ENCODE results near the gene TNIK.

TNIK gene

DNA sequence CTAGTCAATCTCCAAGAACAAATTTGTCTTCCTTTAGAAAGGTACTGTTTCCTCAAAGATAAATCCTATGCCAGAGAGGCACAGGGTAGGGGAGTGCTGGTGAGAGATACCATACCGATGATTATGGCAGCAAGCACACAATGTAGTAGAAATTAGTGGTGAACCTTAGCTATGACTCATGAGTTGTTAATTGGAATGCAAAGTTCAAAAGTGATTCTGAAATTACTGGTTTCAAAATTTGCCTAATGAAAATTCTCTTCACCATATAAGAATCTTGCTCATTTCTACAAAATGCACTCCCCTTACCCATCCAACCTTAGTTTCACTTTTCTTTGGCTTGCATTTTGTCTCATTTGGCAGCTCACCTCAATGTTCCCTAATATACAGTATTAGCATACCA is 294.2 kb downstream of the TNIK start:
- no peak for DNase-seq (ENCODE audit: low read depth in 2 of 2)

DNA sequence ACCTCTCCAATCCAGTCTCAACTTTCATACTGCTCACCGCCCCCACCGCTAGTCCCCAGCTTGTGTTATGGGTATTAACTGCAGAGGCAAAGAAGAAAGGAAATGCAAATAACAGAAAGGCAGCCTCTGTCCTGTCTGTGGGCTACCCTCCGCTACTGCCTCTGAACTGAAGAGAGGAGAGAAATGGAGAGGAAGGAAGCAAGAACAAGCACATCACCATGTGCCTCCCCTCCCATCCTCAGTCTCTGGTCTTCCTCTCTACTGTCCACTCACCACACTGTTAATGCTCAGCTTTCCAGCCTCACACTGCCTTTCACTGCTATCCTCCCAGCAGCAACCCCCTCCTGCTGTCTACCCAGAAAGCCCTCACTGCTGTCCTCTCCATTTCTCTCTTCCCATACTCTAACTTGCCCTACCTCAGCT is 294.7 kb downstream of the TNIK start:
- no peak for DNase-seq (ENCODE audit: low read depth in 2 of 2)

DNA sequence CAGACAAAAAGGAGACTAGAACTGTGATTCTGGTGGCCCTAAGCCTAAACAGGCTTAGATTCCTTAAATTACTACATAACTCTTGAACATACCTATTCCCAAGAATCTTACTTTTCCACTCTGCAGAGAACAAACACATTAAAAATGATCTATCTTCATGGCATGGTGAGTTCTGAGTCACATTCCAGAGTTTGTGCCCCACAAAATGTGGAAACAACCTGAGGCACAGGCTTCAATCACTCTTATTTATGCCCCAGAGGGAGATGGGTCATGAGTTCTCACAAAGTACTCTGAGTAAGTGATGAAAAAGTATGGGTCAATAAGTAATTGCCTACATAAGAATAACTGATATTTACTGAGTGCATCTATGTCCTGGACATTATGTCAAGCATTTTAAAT is 296.1 kb downstream of the TNIK start:
- no peak for DNase-seq (ENCODE audit: low read depth in 2 of 2)

DNA sequence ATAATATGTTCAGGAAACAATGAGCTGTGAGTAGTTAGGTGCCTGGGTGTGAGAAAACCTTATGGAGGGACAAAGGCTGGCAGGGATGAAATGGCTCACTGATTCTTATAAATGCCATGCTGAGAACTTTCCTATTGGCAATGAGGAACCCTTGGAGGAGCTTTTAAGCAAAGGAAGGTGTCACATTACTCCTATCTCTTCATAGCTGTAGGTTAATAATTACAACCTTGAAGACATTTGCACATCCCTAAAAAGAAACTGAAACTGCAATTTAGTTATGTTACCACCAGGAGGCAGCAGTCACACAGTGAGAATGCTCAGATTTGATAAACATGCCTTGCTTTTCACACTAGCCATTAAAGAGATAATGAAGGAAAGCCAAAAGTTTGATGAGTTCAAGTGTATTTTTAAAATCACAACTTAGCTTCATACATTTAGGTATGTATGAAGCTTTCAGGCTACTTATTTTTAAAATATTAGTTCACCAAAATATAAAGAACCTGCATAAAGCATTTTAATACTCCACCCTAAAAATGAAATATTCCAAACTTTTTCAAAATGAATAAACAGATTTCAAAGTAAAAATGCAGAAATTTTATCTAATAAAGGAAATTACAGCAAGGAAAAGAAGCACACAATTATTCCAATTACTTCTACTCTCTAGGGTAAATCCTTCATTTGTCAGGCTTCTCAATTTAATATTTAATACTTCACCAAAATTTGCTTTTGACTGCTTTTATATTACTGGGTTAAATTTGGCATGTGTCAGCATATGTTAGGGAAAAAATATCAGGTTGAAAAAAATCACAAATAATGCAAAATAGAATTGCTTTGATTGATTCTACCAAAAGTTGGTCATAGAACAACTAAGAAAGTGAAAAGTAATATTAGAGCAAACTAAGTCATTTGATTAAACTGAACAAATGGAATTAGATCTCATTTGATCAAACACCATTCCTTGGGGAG is 296.8 kb downstream of the TNIK start:
- DNase-seq (ENCODE audit: low read depth in 2 of 2): no peak

DNA sequence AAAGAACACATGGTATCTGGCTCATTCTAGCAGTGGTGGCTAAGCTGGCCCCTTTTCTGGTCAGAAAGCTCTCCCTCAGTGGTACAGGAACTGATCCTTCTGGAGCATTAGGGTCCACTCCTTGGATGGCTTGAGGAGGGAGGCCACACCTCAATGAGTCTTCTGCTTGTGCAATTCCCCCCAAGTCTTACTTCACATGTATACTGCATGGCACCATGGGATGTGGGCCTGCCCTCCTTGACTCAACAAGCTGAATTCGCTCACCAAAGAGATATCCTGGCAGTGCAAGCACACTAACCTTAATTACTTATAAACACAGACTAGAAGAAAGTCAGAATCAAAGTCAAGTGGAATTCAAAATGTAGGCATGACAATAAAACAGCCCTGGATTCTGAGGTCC is 299.9 kb downstream of the TNIK start:
- DNase-seq (ENCODE audit: low read depth in 2 of 2): no peak

DNA sequence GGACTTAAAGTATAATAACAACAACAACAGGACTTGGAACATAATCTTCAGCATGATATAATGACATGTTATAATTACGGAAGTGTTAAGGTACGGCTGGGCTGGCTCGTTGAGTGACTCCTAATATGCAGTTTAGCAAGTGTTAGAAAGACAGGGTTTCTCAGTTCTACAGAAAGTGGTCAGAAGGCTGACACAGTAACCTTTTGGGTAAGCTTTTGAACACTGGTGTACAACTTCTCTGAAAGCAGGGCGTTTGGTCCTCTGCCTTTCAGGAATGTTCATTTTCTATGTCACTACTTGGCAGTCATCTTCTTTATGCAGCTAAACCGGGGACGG is 300.4 kb downstream of the TNIK start:
- no peak for DNase-seq (ENCODE audit: low read depth in 2 of 2)

DNA sequence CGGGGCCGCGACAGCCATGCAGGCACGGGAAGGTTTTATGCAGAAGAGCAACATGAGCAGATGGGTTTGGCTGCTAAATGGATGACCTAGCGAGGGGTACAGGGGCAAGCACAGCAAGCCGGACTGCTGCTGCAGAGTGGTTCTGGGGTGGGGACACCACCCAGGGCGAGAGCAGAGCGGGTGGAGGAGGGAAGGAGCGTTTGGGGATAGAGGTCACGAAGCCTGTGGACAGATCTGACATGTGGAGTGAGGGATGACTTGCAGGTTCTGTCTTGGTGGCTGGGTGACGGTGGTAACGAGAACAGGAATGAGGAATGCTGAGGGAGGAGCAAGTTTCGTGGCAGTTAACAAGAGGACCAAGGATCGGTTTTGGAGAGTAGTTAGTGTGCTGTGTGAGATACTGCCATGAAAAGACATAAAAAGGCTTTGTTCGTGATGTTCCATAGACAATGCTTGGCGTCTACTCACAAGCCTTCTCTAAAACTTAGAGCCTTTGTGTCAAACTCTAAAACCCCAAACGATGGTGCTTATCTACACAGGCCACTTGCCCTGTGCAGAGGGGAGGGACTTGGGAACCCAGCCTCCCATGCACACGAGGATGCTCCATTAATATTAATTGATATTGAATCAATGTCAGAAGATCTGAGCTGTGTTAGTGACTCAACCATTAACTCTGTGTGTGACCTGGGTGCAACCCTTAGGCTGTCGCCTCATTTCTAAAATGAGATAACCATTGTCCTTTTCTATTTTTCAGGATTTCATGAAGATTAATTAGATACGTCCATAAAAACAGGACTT is 301.0 kb downstream of the TNIK start:
- no peak for DNase-seq (ENCODE audit: low read depth in 2 of 2)

DNA sequence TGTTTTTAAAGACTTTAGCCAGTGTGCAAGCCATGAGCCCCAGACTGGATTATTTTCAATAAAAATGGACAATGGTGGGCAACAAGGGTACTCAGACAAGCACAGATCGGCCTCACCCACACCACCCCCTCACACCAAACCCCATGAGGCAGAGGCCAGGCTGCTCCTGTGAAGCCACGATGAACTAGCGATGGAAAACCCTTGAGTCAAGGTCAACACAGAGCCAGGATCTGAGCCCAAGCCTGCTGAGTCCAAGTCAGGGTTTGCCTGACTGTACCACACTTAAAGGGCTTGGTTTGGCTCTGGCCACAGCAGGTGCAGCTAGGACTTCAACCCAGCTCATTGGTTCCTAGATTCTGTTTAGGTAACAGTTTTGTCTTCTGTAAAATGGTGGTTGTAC is 302.2 kb downstream of the TNIK start:
- DNase-seq (ENCODE audit: low read depth in 2 of 2): no peak

DNA sequence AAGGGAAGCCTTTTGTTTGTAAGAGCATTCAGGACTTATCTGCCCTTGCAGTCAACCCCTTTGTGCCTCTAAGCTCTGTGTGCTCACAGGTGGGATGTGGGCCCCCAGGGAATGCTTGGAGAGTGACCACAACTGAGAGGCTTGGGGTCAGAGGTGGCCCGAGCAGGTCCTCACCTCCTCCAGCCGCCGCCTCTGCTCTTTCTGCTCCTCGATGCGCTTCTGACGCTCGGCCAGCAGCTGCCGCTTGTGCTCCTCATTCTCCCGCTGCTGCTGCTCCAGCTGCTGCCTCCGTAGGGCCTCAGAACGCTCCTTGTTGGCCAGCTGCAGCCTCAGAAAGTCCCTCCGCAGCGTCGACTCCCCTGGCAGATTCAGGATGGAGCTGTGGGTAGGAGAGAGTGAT is 302.9 kb downstream of the TNIK start:
- DNase-seq (ENCODE audit: low read depth in 2 of 2): no peak

DNA sequence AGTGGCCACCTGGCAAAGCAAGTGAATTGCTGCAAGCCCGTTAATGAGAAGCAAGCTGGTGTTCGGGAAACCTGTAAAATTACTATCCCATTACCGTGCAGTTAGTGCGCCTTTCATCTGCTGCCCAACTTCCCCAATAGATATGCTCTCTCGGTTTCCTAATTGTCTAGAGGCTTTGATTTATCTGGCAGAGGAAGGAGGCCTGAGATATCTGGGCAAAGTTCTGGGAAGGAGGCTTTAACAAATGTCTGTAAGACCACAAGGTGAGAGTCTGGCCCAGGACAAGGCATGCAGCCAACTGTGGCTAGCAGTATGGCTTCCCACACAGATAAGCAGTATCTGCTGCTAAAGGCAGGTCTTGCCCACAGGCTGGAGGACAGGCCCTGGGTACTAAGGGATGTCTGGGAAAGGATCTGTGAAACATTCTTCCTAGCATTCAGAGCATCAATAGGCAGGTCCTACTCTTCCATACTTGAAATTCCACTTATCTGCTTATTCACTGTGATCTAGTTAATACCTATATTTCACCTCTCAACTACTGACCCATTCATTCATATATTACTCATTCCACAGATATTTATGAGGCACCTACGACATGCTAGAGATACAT is 303.7 kb downstream of the TNIK start:
- DNase-seq (ENCODE audit: low read depth in 2 of 2): no peak

DNA sequence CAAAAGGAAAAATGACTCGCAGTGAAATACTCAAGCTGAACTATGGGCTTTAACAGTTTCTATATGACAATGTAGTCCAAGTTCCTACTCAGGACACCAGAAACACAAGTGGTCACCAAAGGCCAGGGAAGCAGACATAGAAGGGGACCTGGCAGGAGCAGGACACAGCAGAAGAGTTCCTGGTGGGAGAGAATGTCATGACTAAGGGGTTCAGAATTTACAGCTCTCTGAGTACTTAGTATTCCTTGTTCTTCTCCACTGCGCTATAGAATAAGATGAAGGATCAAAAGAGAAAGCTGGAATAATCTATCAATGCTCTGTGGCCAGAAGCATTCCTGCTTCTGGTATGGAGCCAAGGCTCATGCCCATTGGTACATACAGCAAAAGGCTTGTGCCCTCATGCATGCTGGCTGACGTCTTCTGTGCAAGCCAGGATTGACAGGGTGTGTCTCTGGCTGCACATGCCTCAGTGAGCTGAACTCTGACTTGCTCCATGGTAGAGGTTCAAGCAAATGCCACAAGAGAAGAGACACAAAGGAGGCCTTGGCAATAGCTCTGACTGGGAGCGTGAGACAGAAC is 305.0 kb downstream of the TNIK start:
- no peak for DNase-seq (ENCODE audit: low read depth in 2 of 2)

DNA sequence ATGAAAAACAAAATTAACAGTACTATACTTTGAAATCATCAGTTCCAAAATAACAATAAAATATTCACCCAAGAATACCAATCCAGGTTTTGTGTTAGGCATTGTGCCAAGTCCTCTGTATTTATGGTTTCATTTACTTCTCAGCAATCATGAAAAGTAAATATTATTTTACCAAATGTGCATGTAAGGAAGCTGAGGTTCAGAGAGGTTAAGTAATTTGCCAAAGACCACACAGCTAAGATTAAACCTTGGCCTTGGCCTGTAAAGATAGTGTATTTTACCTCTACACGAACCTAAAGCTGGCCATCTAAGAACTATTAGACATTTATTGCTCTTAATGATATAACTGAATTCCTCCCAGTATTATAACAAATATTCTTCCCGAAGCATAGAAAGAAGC is 309.3 kb downstream of the TNIK start:
- DNase-seq (ENCODE audit: low read depth in 2 of 2): no peak

DNA sequence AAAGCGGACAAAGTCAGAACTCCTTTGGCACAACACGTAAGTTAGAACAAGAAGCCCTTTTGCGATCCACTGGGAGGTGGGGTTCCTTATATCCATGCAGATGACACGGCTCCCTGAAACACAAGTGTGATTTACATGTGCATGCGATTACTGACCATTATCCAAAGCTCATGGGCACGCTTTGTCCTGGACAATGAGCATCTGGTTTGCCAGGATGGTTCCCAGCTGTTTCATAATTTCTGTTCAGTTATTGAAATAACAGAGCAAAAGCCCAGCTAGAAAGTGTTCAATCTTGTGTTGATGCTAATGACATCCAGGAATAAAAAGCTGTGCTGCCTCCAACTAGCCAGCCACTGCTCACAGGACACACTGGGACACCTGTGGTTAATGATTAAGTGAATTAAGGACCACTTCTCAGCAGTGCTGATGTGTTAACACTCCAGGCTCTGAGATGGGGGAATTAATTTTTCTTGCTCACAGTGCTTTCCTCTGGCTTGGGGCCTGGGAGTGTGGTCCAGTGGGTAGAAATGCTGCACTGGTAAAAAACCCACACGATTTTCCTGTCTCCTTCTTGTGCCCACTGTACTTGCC is 310.6 kb downstream of the TNIK start:
- no peak for DNase-seq (ENCODE audit: low read depth in 2 of 2)

DNA sequence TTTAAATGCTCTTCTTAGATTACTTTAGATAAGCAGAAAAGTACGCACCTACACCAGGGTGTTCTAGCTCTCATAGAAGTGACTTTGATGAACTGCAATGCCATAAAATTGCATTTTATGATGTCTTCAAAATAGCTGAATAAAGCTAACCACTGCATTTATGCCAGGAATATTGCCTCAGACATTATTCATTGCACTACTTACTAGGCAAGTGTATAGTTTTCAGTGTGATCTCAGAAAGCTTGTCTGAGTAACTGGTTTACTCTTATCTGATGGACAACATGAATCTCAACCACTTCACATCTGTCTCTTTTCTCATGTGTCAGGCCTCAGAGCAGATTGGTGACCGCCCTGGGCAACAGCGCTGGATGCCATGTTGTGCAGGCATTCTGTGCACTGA is 314.4 kb downstream of the TNIK start:
- DNase-seq (ENCODE audit: low read depth in 2 of 2): no peak

DNA sequence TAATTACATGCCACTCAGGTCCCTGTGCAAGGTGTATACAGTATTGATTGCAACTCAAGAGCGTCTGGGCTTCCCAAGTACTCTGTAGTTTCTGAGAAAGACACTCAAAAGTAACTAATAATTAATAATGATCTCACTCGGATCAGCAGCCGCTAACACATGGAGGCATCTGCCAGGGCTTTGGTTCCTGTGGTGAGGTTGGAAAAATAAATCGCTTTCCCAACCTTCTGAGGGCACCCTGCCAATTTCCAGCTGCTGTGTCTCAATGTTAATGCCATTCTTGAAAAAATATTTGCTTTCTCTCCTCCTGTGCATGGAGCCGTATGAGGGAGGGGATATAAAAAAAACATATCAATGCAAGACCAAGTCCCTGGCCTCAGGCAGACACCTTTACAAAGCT is 317.2 kb downstream of the TNIK start:
- DNase-seq (ENCODE audit: low read depth in 2 of 2): no peak

DNA sequence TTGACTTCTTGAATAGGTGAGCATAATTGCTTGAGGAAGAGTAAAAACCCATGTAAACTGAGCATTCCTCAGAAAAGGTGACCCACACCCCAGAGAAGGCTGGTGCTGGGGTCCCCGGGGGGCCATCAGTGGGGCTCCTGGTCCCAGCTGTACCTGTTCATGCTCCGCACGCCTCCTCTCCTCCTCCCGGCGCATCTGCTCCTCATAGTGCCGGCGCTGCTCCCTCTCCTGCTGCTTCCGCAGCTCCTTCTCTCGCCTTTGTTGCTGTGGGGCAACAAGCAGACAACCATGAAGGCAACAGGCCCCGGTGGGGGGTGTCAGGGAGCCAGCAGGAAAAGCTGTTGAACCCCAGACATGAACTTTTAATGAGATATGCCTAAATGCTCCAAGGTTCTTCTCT is 320.0 kb downstream of the TNIK start:
- no peak for DNase-seq (ENCODE audit: low read depth in 2 of 2)

DNA sequence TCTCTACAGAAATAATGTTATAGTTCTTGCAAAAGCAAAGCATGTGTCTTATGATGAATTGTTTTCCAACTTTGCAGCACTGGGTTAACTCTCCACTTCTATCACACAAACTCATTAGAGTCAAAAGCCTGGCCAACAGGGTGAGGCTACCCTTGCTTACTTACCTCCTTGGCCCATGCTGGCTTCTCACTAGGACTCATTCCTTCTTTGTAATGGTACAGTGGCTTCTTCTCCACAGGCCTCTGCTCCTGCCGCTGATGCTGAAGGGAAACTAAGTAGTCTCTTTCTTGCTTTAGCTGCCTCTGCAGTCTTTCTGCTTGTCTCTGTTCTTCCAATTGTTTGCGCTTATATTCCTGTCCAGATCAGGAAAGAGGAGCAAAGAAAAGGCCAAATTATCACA is 322.2 kb downstream of the TNIK start:
- no peak for DNase-seq (ENCODE audit: low read depth in 2 of 2)

DNA sequence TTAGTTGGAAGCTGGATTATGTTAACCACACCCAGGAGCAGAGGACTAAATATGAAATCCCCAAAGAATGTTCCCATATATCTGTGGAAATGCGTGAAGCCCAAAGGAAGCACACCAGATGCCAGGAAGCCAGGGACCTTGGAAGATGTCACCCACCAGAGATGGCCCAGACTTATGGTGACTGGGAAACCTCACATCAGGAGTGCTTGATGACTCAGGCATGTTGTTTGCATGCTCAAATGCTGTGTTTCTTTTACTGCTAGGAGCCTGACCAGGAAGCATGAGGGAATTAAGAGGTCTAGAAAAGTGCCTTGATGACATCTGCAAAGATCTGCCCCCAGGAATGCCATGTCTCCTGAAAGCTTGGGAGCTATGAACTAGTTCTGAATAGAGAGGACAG is 324.7 kb downstream of the TNIK start:
- no peak for DNase-seq (ENCODE audit: low read depth in 2 of 2)

DNA sequence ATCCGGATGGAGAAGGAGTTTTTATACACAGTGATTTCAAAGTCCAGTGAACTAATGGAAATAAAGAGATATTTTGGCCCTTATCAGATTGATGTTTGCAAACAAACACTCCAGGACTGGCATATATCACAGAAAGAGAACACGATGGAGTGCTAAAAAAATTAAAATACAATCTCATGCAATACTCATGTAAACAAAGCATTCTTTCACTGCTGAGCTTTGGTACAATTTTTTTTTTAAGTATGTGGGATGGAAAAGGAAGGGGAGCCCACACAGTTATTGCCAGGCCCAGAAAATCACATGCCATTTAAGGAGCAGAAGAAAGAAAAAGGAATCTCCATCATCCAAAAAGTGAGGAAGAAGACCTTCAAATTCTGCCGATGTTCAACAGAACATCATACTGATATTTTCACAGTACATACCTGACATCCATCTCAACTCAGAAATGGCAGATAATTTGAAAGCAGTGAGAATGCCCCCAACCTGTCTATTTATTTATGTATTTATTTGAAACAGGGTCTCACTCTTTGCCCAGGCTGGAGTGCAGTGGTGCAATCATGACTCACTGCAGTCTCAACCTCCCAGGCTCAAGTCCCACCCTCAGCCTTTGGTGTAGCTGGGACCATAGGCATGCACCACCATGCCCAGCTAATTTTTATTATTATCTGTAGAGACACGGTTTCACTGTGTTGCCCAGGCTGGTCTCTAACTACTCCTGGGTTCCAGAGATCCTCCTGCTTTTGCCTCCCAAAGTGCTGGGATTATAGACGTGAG is 326.2 kb downstream of the TNIK start:
- no peak for DNase-seq (ENCODE audit: low read depth in 2 of 2)

DNA sequence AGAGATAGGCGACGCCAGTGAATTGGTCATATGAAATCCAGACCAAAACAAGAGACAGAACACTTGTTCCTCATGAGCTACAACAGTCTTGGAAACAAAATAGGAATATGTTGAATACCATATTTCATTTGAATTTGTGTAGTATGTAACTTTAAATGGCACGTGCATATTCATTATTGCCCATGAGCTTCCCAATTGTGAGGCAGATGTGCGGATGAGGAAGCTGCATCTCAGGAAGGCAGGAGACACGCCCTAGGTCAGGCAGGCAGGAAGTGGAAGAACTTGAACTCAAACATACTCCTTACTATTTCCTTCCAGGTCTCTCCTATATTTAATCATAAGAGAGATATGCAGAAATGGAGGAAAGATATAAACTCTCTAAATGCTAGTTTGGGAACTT is 326.9 kb downstream of the TNIK start:
- no peak for DNase-seq (ENCODE audit: low read depth in 2 of 2)

DNA sequence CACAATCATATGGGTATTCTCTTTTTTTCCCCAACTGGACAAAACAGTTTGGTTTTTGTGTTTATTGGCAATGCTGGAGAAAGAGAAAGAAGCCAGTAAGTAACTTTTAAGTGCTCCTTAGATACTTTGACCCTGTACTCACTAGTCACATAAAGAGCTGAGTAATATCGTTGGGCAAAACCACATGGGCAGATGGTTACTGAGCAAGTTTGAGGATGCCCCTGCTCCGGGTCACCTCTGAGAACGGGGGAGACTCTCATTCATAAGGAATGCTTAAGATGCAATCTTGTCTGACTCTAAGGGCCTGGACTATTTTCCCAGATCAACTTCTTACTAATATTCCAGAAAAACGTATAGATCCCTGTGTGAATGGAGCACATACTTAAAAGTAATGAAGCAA is 327.3 kb downstream of the TNIK start:
- DNase-seq (ENCODE audit: low read depth in 2 of 2): no peak
